GM18909 (cell line): Measurements from ENCODE around the gene TRAPPC3.
A peak's percentile ranks its signal among the peaks of the same experiment; 100 is the strongest.

Source experiments
- ATAC-seq: cut with Tn5 transposase; IDR thresholded peaks from one replicate; pipeline ENCODE4 v1.9.1; 2021; ENCODE audit warnings: mild to moderate bottlenecking; ENCODE audit not compliant: unreplicated experiment, poor library complexity

TRAPPC3 gene

GRCh38 chr1:36088577-36089392 lies 60.5 kb downstream of the TRAPPC3 start, which contains the start of gene ADPRS:
Gene ADPRS, plus strand, starts transcription at chr1:36088892. Its CDS starts 13 bp downstream, at chr1:36088905.
- ATAC-seq: peak; percentile 77

GRCh38 chr1:36088265-36088576 lies 61.1 kb downstream of the TRAPPC3 start:
- no peak for ATAC-seq

- ATAC-seq: no peak
These were observed 61.8 kb downstream of the TRAPPC3 start for GRCh38 chr1:36087233-36088123.
